Psoas muscle (tissue), 8 donors: ENCODE results near the gene GPR15. TPM values are rescaled to one million over a fixed set of nuclear protein-coding genes. Genes with fewer than 3 reads are reported as not detected.

Experiments used
- ATAC-seq, 4 donors: fragments of 200-7000 bp; cut with Tn5 transposase; one replicate each; pipeline ENCODE4 v1.9.1; 2020; ENCODE audit warnings: moderate library complexity in 3 of 4, mild to moderate bottlenecking in 2 of 4
- DNase-seq, 2 donors: peaks; one replicate each; pipeline ENCODE4 v3.0.0-alpha.2; 2020
- H3K27ac ChIP-seq: fragments of 200-600 bp; one replicate; pipeline ENCODE4 v1.8.0; 2022
- H3K27me3 ChIP-seq, 3 donors: fragments of 200-600 bp in 1 of 3; one replicate each; pipeline versions ENCODE4 v1.6.1 to v1.8.0; 2013 to 2022; ENCODE audit warnings: low read length in 2 of 3, mild to moderate bottlenecking in 2 of 3, moderate library complexity in 1 of 3; ENCODE audit not compliant: insufficient read depth in 3 of 3
- H3K36me3 ChIP-seq, 2 donors: fragments of 200-600 bp in 1 of 2; one replicate each; pipeline versions ENCODE4 v1.6.1 to v1.8.0; 2013 to 2022; ENCODE audit warnings: low read depth in 1 of 2, mild to moderate bottlenecking in 1 of 2, moderate library complexity in 1 of 2; ENCODE audit not compliant: insufficient read depth in 1 of 2
- H3K4me1 ChIP-seq: fragments of 200-600 bp; one replicate; pipeline ENCODE4 v1.8.0; 2022
- H3K4me3 ChIP-seq: fragments of 200-600 bp; one replicate; pipeline ENCODE4 v1.8.0; 2022; ENCODE audit warnings: mild to moderate bottlenecking
- H3K9me3 ChIP-seq: fragments of 200-600 bp; one replicate; pipeline ENCODE4 v1.8.0; 2022
- CTCF ChIP-seq: fragments of 200-600 bp; IDR thresholded peaks from one replicate; pipeline ENCODE4 v1.8.0; 2022; ENCODE audit warnings: antibody characterized with exemption
- WGBS, 3 donors: extraction: QIAGEN DNeasy Blood & Tissue Kit; methylation state at CpG; one replicate each; pipeline versions ENCODE4 v1.1.6 to v1.1.7; 2013; 5-methylcytosine and 5-hydroxymethylcytosine counted together
- intact Hi-C, 2 donors: fragments of 100-400 bp; cut with DNase I; formaldehyde crosslinking; loops; one replicate each; pipeline versions ENCODE4 v1.11.0 to v1.14.2; 2022
- polyA plus RNA-seq, 3 donors: library from polyadenylated mRNA; stranded (reverse); fragments of 200-250 nt; gene quantifications; one replicate each; pipeline ENCODE4 v1.2.3, GENCODE V29; 2013
- total RNA-seq, 4 donors: library from RNA; stranded (reverse); fragmentation: NEBNext Ultra II Directional in 2 of 4; extraction: Animal tissue kit (Norgen Biotek cat#: 25700) in 2 of 4; gene quantifications; one replicate each; pipeline versions ENCODE4 v1.2.1 to v1.2.4, GENCODE V29; 2021 to 2023
- donor health status: healthy with polysubstance abuse.
- donor health status: DM: no; HTN: no; CAD: no; lungs with moderate emphysema.
- donor health status: Bipolar disorder and iron deficiency.
- donor health status: healthy.
- donor health status: DM: yes; HTN: yes; CAD: no.
- donor health status: DM: no; HTN: no; CAD: no.
- donor health status: DM: no; HTN: no; CAD: no.
- donor health status: DM: yes; HTN: yes; CAD: no.

The GPR15 gene
- total and polyA plus RNA-seq, 7 donors, result not detected

GRCh38 chr3:98540346-98540745 lies 8.6 kb downstream of the GPR15 start:
- no peak overlapping the region for H3K27ac ChIP-seq
- ATAC-seq, result no peak
- DNase-seq, result no peak
- TF ChIP-seq CTCF, result no peak
- no peak overlapping the region for H3K4me3 ChIP-seq
- no peaks in the 10 kb centered on the region for H3K9me3 ChIP-seq
- intact Hi-C loops, result no loop called here
- WGBS, 3 donors, result 81 to 84% (median 81%) methylated on average over 3 of the region's 3 CpGs
- H3K4me1 ChIP-seq, result no peaks in the 10 kb centered on the region
- no peaks in the 10 kb centered on the region for H3K36me3 ChIP-seq
- no peaks in the 10 kb centered on the region for H3K27me3 ChIP-seq

- no peak overlapping the region for H3K4me3 ChIP-seq
- TF ChIP-seq CTCF, result no peak
- DNase-seq (no peak), ATAC-seq (no peak)
- H3K27me3 ChIP-seq, result no peaks in the 10 kb centered on the region
- no peaks in the 10 kb centered on the region for H3K9me3 ChIP-seq
- H3K27ac ChIP-seq, result no peak overlapping the region
- intact Hi-C loops, result no loop called here
- H3K36me3 ChIP-seq, result no peaks in the 10 kb centered on the region
- no peaks in the 10 kb centered on the region for H3K4me1 ChIP-seq
- 94 to 95% (median 94%) methylated on average over 1 of the region's 1 CpG for WGBS, 3 donors
Observed at GRCh38 chr3:98541695-98542094, 9.9 kb downstream of the GPR15 start.

- TF ChIP-seq CTCF, result no peak
- no peaks in the 10 kb centered on the region for H3K36me3 ChIP-seq
- ATAC-seq (no peak), DNase-seq (no peak)
- intact Hi-C loops, result no loop called here
- H3K27ac ChIP-seq, result no peak overlapping the region
- no peaks in the 10 kb centered on the region for H3K27me3 ChIP-seq
- 87 to 95% (median 89%) methylated on average over 1 of the region's 1 CpG for WGBS, 3 donors
- no peak overlapping the region for H3K4me3 ChIP-seq
- no peaks in the 10 kb centered on the region for H3K9me3 ChIP-seq
- no peaks in the 10 kb centered on the region for H3K4me1 ChIP-seq
Observed at GRCh38 chr3:98542623-98543022, 10.8 kb downstream of the GPR15 start.

GRCh38 chr3:98545940-98546339 lies 14.2 kb downstream of the GPR15 start:
- H3K4me3 ChIP-seq, result no peak overlapping the region
- no peak for ATAC-seq
- no peak overlapping the region for H3K27ac ChIP-seq
- 79 to 84% (median 84%) methylated on average over 5 of the region's 5 CpGs for WGBS, 3 donors
- H3K36me3 ChIP-seq, result no peaks in the 10 kb centered on the region
- no peaks in the 10 kb centered on the region for H3K9me3 ChIP-seq
- H3K4me1 ChIP-seq, result no peaks in the 10 kb centered on the region
- intact Hi-C loops, result no loop called here
- no peak for DNase-seq
- H3K27me3 ChIP-seq, result no peaks in the 10 kb centered on the region
- TF ChIP-seq CTCF, result no peak

GRCh38 chr3:98548544-98548943 lies 16.8 kb downstream of the GPR15 start:
- ATAC-seq (no peak), DNase-seq (no peak)
- H3K36me3 ChIP-seq, result no peaks in the 10 kb centered on the region
- H3K9me3 ChIP-seq, result no peaks in the 10 kb centered on the region
- WGBS, 3 donors, result 66 to 91% (median 83%) methylated on average over 5 of the region's 5 CpGs
- TF ChIP-seq CTCF, result no peak
- no peak overlapping the region for H3K27ac ChIP-seq
- H3K4me1 ChIP-seq, result no peaks in the 10 kb centered on the region
- H3K27me3 ChIP-seq, result no peaks in the 10 kb centered on the region
- H3K4me3 ChIP-seq, result no peak overlapping the region
- intact Hi-C loops, result no loop called here
